ENCODE measurements around the gene SSR2.
"Not testable (repeated sequence)": the region's sequence is repeated elsewhere in the genome, so short reads cannot be mapped to it uniquely, and the experiment has no call there.

Gene SSR2

DNA sequence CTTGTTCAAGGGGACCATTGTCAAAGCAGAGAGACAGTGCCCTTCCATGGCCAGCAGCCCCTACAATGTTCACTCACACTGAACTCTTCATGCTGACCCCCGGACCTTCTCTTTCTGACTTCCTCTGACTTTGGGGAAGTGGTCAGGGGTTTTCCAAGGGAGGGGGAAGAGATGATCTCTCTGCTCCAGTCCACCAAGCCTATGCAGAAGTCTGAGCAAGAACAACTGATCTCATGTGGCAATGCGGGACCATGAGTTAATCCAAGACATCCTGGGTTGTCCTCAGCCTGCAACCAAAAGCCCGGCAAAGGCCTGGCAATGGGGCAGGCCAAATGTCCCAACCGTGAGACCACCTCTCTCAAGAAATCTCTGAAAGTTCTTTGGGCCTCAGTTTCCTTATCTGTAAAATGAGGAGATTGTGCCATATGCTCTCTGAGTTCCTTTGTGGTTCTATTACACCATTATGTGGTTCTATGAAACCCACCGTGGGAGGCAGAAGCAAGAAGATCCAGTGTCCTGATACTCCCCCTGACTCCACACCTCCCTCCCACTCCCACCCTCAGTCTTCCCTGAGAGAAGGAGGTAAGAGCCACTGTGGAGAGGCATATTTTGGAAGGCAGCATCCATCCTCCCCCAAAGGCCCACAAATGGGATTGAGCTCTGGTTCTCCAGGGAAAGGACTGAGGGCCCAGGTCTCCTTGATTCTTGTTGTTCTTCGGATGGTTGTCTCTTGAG lies 30.6 kb downstream of the SSR2 start:
- FAIRE-seq: no peak

DNA sequence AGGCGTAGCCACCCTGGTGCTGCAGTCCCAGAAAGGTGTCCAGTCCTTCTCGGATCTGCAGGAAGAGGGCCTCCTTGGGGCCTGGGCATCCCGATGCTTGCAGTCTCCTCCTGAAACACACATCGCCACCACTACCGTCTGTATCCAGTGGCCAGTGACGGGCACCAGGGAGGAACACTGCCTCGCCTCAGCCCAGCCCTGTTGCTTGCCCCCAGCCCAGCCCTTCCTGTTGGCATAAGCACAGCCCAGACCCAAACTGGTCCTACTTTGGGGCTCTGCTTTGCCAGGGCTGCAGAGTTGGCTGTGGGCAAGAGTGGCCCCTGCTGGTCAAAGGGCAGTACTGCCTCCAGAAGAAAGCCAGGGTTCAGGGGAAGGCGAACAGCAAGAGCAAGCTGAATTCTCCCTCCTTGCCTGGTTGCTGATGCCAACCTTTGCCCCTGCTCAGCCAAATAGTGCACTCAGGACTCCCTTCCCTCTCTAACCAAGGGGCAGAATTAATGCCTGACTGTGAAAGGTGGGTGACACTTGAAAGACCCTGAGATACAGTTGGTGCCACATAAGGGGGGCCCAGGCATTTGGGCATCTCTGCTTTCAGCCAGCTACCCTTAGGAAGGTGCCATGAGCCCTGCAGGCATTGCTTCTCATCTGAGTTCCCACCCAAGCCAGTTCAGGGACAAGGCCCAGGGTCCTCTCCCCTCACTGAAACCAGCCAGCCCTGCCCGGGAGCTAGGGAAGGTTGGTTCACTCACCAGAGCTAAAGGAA lies 31.3 kb downstream of the SSR2 start:
- FAIRE-seq: no peak

DNA sequence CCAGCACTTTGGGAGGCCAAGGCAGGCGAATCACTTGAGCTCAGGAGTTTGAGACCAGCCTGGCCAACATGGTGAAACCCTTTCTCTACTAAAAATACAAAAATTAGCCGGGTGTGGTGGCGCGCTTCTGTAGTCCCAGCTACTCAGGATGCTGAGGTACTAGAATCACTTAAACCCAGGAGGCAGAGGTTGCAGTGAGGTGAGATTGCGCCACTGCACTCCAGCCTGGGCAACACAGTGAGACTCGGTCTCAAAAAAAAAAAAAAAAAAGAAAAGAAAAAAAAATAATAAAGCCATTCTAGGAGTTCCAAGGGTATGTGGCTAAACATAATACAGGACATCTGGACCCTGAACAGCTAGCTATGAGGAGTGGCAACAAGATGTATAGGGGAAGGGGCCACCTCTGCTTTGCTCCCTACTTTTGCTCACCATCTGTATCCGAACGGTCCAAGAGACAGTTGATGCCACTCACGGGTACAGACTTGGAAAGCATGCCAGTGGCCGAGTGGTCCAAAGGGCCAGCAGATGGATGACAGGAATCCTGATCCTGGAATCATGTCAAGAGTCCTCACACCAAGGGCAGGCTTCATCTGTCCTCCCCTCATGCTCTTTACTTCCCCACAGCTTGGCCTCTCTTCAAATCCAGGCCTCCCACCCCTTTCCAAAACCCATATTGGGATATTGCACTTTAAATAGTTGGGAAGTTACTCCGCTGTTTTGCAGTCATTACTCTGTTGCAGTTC lies 35.7 kb downstream of the SSR2 start:
- not testable (repeated sequence) for FAIRE-seq

DNA sequence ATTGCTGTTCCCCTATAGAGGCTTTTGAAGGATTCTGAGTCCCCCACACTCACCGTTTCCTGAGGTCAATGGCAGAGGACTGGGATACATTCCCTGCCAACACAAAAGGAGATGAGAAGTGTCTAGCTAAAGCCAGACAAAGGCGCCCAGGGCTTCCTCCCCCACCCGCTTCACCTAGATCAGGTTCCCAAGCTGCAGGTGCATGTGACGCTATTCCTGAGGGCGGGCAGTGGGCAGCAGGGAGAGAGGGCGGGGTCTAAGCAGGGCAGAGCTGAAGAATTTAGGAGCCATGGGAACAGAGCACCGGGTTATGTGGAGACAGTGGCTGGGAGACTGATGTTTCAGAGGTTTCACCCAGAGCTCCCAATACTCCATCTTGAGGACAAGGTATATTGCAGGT lies 36.4 kb downstream of the SSR2 start:
- no peak for FAIRE-seq

DNA sequence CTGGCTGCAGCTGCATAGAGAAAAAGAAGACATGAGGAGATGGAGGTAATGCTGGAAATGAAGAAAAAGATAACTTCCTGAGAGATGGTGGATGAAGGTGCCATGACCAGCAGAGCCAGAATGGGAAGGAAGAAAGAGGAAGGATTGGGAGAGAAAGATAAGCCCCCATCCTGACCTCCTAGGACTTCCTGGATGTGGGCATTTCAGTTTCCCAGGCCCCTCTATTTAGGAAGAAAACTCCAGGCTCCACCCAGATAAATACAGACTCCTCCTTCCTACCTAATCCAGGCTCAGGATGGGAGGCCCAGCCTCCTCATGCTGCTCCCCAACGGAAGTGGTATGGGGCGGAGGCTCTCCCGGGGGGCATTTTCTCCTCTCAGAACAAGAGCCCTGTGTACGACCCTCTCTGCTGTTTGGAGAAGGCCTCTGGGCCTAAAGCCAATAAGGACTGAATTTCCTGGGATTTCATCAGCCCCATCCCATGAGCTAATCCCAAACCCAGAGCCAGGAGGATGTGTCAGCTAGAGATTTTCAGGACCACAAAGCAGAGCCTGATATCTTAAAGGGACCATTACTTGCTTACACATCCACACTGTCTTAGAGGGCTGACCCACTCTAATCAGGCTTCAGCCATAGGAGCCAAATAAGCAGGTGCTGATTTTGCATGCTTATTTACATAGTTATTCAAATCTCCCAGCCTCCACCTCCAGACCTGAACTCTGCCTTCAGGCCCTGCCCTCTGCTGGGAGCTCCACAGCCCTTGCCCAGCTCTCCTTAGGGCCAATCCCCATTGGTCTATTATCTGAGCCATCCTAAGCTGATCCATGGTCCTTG lies 37.3 kb downstream of the SSR2 start:
- FAIRE-seq: no peak

DNA sequence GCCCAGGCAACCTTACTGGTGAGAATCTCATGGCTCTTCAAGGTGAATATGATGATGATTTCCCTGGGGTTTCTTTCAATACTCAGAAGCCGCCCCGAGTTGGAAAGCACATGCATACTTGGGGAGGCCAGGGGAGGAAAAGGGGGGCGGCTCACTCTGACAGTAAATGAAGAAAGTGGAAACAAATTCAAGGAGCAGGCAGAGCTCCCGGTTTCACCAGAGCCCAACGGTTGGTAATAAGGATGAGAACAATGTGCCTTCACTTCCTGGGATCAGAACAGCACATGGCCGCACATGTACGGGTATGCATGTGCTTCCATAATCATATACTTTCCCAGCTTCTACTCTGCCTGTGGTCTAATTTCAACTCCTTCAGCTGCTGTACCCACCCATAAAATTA lies 38.6 kb downstream of the SSR2 start:
- FAIRE-seq: no peak

DNA sequence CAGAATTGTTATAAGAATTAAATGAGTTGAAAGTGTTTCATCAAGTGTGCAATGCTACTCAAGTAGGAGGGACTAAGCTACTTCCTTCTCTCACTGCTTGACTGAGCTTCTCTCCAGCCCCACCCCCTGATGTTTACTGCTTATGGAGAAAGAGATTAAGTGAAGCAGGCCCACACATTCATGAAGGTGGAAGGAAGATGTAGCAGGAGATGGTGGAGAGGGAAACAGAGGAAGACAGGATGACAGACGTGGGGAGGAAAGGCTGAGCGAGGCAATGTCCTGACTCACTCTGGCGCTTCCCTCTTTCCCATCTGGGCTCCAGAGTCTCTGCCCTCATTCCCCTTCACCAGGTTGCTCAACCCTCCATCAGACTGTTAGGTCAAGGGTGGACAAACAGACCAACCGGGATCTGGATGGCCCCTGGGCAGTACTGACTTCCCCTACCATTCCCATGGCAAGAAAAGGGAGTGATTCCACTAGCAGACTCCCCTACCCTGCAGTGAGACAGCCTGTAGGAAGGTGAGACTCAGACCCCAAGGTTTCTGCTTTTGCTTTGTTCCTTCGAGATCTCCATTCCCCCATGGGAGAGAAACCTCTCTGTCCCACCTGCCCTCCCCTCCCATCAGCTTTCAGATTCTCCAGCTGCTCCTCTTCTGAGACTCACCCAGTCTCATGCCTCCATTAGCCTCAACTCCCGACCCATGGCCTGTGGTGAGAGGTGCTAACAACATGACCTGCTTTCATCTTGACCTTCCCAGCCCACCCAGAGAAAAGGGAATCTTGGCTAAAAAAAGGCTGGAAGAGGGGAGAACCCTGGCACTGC lies 39.3 kb downstream of the SSR2 start:
- FAIRE-seq: no peak

DNA sequence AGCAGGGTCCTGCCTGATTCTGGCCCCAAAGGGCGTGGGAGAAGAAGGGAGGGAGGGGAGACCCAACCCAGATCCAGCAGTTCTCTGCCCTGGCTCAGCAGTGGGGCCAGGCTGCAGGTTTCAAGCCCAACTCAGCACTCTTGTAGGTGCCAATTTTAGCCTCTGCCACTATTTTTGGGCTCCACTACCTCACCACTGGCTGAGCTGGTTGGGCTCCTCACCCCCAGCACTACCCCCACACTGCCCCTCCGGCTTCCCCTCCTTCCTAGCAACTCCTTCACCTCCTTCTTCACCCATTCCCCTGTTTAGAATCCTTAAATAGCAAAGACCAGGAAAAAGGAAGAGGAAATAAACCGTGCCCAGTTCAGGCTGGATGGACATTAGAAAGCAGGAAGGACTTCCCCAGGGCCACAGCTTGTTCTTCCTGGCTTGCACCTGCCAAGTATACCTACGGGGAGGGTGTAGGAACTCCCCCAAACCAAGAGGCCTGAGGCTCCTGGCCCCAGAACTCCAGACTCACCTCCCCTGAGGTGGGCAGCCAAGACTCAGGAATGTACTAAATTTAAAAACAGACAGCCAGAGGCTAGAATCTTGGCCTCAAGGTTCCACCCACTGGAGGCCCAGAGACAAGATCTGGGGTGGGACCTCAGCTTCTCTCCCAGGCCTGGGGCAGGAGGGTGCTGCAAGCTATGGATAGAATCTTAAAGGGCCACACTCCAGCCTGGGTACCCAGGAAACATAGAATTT lies 41.0 kb downstream of the SSR2 start:
- no peak for FAIRE-seq

DNA sequence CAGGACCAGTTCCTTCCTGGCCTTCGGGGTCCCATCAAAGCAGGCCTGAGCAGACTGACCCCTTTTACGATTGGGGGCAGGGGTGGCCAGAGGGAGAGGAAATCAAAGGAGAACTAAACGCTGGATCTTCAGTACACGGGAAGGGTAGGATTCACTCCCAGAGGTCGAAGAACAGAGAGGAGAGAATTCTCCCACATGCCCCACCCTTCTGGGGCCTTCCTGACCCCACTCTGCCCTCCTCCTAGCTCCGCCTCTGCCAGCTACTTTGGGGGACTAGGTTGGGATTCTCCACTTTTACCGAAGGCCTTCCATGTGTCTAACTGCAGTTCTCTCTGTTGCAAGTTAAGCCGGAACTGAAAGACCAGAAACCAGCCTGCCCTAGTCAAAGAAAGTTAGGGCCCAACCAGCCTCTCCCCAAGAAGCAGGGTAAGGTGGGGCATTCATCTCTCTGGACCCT lies 41.8 kb downstream of the SSR2 start:
- no peak for FAIRE-seq

DNA sequence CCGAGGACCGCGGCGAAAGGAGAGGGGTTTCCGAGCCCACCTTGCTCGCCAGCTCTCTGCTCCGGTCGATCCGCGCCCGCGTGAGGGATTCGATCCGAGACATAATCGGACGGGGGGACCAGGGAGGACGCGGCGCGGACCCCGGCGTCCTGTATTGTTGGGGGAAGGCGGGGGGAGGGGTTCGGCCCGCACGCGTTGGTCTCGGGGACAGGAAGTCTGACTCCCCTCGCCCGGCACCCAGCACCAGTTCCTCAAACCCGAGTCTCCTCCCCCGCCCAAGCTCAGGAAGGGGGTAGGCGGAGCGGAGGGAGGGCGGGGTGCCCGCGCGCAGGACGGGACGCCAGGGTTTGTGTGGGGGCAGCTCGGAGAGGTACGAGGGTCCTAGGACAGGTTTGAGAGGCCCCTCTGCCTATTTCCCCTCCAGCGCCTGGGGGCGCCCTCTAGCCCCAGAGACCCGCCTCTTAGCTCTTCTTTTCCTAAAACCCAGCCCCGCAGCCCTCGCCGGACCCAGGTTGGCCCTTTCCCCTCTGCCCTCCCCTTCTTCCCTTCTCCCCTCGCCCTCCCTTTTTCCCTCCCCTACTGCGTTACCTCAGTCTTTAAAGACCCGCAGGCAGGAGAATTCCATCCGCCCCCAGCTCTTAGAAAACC lies 42.3 kb downstream of the SSR2 start, which contains the start of gene ARHGEF2:
ARHGEF2 (minus strand) TSS at position 223 of the 648 bp plus-strand sequence; CDS start at position 103, 120 bp downstream.
- no peak for FAIRE-seq

DNA sequence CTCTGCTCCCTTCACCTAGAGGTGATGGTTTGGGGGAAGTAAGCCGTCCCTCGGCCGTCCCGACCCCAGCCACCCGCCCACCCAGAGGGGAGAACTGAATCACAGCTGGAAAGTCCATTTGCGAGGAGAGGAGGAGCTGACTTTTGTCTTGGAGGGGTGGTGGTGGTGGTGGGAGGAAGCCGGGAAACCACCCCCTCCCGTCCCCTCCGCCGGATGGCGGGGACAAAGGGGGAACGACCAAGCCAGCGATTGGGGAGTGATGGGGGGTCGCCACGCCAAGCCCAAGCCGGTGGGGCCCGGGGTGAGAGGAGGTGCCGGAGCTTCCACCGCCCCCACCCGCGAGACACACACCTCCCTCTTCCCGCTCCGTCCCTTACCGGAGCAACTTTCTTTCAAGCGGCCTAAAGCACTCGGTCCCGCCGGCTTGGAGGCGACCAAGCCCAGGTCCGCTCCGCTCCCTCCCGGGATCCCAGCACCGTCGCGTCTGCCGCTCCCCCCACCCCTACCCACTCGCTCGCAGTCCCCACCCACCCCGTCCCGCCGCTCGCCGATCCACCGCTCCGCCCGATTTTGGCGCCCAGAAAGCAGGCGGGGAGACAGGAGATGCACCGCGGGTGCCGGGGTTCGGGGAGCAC lies 42.9 kb downstream of the SSR2 start:
- no peak for FAIRE-seq

DNA sequence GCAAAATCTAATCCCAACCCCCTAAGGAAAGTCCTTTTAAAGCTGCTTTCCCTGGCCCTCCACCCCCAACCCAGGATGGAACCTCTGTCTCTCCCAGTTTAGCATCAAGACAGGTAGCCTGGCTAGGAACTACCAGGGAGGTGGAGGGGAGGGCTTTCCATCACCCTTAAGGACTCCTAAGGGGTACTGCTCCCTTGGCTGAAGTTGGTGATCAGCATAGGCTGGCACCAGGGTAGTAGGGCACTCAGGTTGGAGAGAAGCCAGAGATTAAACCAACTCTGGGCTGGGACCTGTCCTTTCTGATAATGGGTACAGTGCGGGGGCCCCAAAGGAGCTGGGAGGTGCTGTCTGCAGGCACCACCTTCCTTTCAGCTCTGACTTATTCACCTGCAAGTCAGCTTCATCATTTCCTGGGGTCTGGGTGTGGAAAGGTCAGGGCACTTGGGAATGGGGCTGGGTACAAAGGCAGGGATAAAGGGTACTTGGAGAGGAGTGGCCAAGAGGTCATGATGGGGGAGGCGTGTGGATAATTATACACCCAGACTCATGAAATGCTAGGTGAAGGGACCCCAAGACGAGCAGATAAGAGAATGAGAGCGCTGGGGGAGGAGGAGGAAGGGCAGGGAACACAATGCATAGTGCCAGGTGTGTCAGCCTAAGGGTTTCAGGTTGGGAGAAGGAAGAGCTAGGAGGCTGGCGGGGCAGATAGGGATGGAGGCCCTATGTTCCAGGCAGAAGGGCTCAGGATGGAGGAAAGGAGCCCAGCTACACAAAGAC lies 43.6 kb downstream of the SSR2 start:
- no peak for FAIRE-seq

DNA sequence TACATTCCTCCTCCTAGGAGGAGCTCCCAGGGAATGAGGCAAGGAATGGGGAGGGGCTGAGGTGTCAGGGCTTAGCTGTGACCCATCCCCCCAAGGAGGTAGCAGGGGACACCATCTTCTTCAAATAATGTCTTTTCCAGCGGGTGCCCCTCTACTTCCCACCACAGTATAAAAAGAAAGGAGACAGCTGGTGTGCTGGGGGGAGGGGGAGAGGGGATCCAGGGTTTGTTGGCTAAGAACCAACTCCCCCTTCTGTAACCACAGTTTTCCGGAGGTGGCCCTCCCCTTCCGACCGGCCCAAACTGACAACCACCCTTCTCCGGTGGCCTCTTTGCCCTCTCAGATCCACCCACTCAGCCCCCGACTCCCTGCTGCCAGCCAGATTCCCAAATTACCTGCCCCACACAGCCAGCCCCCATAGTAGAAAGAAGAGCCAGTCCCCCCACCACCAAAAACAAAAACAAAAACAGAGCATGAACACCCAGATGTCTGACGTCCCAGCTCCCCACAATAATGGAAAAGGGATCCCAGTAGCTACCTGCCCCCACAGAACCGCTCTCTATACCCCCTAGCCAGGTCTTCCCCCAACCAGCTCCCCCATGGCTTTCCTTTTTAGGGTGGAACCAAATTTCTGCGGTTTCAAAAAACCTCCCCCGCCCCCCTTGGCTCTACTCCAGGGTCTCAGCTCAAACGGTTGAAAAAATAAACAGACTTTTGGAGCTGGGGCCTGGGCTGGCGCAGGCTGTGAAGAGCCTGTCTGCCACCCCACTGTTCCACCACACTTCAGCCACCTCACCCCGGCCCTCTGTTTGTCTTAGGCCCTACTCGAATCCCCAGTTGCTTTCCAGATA lies 44.5 kb downstream of the SSR2 start:
- no peak for FAIRE-seq

DNA sequence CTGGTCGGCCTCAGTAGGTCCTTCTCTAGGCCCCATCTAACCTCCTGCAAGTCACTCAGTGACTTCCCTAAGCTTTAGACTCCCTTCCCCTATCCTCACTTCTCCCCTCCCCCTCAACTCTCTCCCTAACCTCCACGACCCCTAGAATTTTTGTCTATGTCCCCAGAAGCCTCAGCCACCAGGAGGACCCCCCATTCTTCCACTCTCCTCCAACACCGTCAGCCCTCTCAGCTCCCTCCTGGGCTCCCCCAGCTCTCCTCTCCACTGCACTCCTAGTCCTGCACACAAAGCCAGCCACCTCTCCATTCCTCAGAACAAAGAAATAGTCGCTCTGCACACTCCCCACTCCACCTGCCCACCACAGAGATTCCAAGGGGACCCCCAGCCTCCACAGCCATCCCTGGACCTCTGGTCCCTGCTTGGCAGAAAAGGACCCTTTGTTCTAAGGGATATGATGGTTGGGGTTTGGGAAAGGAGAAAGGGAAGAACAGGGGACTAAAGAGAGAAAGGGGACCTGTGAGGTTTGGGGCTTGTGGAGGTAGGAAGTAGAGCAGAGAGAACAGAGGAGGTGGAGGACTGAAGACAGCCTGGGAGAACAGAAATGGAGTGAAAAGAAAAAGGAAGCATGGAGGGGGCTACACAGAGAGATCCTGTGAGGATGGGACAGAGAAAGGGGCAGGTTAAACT lies 45.2 kb downstream of the SSR2 start:
- no peak for FAIRE-seq

DNA sequence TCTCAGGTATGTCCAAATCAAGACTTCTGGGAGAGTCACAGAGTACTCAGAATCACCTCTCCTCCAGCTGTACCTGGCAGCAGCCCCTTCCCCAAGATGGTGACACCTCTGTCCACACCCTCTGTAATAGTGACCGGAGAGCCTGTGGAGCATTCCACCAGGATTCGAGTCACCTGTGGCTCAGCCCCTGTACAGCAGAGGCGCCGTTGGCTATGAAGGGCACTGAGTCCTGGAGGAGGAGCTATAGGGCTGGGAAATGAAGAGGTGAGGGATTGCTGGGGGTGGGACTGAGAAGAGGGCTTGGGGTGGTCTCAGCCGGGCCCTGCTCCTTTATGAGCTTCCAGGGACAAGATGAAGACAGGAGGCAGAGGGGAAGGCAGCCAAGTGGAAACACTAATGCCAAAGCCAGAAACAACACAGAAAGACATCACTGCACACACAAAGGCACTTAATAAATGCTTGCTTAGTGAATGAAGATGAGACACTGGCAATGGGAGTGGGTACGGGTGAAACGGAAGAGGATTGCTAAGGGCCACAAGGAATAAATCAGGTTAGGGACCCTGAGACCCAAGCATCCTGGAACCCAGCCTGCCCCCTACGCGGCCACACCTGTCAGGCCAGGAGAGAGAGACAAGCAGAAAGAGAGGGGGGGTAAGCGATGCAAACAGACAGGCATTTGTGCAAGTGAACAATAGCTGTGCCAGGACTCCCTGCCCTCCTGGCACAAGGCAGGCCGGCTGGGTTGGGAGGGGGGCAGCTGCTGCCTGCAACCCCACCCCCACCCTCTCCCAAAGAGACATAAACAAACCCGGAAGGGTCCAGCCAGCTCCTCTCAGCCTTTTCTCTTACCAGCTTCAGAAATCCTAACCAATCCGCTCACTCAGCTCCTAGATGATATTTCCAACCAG lies 46.3 kb downstream of the SSR2 start:
- no peak for FAIRE-seq

DNA sequence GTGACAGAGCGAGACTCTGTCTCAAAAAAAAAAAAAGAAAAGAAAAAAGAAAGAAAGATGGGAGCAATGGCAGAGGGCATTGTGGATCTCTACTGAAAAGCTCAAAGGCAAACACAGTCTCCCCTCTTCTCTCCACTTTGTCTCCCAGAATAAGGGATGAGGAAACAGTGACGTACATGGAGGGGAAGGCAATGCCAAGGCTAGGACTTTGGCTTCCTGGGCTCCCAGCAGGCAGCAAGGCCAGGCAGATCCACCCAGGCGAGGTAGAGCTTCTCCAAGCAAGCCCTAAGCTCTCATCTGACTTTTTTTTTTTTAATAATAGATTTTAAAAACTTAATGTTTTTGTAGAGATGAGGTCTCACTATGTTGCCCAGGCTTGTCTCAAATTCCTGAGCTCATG lies 47.0 kb downstream of the SSR2 start:
- no peak for FAIRE-seq

Data from A204.1 (cell line).